RKO (cell line): ENCODE data around the gene JUND.

ENCODE experiments used
- DNase-seq: peaks from one replicate; pipeline ENCODE4 v3.0.0-alpha.2; 2016; ENCODE audit warnings: low spot score

The JUND gene

DNA sequence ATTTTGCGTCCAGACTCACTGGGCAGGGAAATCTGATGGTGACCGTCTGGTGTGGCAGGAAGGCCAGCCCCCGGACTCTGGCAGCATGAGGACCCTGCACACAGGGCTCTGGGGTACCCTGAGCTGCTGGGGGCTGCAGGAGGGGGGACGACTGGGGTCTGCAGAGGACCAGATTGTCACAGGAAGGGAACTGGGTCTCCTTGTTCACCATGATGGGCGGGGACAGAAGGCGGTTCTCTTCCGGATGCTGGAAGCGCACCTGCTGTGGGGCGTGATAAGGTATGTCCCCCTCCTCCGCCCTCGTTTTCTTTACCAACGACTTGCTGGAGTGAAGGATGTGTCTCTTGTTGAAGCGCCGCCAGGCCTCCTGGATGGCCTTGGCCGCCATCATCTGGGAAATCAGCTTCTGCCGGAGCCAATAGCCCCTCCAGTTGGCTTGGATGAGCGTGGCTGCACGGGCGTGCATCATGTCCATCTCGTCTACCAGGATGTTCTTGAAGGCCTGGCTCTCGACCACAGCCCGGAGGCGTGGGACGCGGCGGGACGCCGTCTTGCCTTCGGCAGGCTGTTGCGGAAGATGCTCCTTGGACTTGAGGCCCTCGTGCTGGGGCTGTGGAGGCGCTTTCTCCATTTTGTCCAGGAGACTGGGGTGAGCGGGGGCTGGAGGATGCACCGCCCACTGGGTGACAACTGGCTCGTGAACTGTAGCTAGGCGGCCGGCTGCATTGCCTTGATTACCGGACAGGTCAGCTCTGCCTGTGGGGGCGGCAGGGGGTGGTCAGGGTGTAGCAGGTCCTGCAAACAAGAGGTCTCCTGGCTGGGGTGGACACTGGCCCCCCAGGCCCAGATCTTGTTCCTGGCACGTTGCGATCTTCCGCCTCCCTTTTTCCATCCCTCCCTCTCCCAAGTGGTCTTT is 14.4 kb downstream of the JUND start:
- DNase-seq, result no peak

GRCh38 chr19:18265582-18265981 is 15.8 kb downstream of the JUND start:
- no peak for DNase-seq

DNA sequence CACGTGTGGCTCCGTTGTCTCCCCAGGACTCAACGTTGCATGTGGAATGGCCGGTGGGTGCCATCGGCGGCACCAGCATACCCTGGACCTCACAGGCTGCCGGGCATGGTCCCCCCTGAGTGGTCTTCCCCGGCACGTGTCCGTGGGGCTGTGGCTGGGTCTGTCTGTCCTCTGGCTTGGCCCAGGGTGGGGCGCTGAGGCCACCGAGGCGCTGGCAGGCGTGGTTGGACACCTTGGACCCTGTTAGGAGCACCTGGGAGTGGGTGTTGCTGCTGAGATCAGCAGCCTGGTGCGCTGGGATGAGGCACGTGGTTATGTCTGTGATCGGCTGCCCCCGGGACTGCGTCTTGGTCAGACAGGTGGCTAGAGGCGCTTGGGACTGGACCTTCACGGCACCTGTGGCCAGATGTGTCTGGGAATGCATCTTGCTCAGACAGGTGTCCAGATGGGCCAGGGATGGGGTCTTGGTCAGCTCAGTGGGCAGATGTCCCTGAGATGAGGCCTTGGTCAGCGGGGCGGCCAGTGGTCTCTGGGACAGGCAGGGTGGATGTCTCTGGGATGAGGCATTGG is 16.4 kb downstream of the JUND start:
- no peak for DNase-seq

- no peak for DNase-seq
Observed at GRCh38 chr19:18264137-18264854, 17.1 kb downstream of the JUND start.

- DNase-seq, result no peak
Observed at GRCh38 chr19:18263324-18264136, 17.9 kb downstream of the JUND start.

GRCh38 chr19:18262917-18263316 is 18.5 kb downstream of the JUND start:
- DNase-seq, result no peak

DNA sequence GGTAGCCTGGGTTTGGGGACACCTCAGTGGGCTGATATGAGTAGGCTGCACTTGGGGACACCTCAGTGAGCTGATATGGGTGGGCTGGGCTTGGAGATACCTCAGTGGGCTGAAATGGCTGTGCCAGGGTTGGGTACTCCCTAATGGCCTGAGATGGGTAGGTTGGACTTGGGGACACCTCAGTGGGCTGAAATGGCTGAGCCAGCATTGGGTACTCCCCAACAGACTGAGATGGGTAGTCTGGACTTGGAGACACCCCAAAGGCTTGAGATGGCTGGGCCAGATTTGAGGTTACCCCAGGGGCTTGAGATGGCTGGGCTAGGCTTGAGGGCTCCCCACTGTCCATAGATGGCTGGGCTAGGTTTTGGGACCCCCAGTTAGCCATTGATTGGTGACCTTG is 19.3 kb downstream of the JUND start:
- no peak for DNase-seq

DNA sequence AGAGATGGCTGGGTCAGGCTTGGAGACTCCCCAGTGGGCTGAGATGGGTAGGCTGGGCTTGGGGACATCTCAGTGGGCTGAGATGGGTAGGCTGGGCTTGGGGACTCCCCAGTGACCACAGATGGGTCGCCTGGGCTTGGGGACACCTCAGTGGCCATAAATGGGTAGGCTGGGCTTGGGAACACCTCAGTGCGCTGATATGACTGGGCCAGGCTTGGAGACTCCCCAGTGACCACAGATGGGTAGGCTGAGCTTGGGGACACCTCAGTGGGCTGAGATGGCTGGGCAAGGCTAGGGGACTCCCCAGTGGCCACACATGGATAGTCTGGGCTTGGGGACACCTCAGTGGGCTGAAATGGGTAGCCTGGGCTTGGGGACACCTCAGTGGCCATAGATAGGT is 19.9 kb downstream of the JUND start:
- no peak for DNase-seq

GRCh38 chr19:18259893-18260292 is 21.5 kb downstream of the JUND start:
- DNase-seq, result no peak

DNA sequence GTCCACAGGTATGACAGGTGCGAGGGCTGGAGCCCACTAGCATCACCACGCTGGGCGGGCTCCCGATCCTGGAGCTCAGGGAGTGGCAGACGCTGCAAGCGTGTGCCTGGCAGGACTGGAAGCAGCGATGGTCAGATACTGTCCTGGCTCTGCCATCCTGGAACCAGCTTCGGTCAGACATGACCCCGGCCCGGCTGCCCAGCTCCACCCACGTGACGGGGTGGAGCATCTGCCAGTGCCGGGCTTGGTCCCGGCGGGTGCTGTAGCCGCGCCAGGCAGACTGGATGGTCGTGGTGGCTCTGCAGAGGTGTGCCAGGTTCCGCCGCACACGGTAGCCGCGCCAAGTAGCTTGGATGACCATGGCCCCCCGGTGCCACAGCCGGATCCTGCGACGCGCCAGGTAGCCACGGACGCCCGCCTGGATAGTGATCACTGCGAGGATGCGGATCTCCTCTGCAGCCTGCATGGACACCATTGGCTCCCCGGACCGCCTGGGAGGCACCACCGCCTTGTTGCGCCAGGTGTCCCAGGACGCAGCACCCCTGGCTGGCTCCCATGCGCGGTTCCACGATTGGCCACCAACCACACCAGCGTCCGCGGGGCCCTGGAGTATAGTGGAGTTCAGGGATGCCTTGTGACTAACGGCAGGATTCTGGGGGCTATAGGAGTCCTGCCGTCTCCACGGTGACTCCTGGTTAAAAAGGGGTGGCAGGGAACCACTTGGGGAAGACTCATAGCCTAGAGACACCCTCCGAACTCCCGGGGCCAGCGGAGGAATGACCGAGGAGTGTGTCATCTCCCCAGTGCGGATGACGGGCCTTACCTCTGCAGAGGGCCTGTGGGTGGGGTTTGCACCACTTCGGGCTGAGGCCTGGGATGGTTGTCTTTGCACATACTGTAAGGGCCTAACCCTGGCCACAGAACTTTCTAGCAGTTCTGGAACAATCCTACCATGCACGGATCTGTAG is 23.6 kb downstream of the JUND start:
- DNase-seq, result peak; percentile 23

- no peak for DNase-seq
Observed at GRCh38 chr19:18254546-18255503, 26.6 kb downstream of the JUND start.

DNA sequence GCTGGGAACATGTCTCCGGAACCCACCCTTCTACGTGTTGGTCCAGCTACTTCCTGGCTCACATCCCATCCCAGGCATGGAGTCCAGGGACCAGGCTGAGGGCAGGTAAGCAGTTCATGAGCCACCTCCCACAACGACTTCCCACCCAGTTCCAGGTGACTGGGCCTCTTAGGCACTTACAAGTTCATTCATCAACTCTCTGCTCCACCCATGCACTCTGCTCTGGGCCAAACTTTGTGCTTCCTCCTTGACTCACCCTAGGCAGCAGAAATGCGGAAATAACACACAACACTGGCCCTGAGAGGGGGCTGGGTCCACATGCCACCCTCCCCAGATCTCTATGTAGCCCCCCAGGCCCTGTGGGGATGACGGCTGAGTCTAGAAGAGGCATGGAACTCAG is 27.7 kb downstream of the JUND start:
- DNase-seq, result no peak

DNA sequence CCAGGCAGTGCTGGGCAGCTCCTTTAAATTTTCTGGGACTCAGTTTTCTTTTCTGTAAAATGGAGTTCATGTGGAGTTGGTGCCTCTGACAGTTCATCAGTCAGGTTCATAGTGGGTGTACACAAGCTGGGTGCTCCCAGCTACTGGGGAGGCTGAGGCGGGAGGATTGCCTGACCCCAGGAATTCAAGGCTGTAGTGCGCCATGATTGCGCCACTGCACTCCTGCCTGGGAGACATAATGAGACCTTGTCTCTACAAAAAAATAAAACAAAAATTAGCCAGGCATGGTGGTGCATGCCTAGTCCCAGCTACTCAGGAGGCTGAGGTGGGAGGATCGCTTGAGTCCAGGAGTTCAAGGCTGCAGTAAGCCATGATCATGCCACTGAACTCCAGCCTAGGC is 28.3 kb downstream of the JUND start:
- no peak for DNase-seq

DNA sequence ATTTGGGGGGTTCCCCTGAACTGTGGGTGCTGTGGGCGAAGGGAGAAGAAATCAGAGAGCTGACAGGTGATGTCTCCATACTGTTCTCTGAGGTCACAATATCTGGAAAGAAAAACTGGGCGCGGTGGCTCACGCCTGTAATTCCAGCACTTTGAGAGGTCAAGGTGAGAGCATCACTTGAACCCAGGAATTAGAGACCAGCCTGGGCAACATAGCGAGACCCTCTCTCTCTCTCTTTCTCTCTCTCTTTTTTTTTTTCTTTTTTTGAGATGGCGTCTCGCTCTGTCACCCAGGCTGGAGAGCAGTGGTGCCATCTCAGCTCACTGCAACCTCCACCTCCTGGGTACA is 29.1 kb downstream of the JUND start:
- DNase-seq, result no peak

DNA sequence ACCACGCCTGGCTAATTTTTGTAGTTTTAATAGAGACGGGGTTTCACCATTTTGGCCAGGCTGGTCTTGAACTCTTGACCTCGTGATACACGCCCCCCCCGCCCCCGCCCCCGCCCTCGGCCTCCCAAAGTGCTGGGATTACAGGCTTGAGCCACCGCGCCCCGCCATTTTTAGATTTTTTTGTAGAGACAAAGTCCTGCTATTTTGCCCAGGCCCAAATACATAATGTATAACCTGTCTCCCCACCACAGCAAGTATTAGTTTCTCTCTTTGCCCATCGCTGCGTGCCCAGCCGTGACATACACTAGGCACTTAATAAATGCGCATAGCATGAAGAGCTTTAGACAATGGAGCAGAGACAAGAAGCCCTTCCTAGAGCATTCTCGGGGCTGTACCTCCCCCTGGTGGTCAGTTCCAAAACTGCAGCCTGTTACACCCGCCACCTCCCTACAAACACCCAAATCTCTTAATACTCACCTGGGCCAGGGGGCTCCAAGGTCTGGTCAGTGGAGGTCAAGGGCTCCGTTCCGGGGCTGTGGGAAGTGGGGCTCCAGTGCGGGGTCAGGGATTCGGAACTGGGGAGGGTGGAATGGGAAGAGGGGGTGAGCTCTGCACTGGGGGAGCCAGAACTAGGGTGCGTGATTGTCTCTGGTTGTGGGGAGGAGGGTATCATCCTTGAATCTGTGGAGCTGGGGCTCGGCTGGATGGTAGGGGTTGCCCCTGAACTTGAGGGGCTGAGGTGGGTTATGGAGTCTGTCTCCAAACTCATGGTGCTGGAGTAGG is 29.6 kb downstream of the JUND start:
- DNase-seq, result peak; percentile 75

DNA sequence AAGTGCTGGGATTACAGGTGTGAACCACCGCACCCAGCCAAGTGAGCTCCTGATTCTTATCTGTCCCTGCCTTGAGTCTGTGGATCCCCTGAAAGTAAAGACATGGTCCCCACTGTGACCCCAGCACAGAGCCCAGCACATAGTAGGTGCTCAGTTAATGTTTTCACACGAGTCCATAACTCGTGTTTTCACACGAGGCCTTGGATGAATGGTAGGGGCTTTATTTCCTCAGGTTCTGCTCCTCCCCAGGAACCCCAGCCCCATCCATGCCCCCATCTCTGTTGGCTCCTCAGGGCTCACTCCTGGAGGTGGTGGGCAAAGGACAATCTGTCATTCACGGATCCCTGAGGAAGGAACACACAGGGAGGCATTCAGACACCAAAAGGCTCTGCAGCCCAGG is 31.6 kb downstream of the JUND start:
- no peak for DNase-seq

DNA sequence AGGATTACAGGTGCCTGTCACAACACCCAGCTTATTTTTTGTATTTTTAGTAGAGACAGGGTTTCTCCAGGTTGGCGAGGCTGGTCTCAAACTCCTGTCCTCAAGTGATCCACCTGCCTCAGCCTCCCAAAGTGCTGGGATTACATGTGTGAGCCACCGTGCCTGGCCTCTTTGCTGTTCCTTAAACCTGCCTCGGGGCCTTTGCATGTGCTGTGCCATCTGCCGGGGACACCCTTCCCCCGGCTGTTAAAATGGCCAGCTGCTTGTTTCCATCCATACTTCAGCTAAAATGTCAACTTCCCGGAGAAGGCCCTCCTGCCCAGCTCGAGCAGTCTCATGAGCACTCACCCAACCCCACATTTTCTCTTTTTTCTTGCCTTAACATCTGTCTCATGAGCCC is 36.1 kb downstream of the JUND start:
- no peak for DNase-seq

GRCh38 chr19:18239303-18239702 is 42.1 kb downstream of the JUND start:
- peak; percentile 23 for DNase-seq

GRCh38 chr19:18234194-18234593 is 47.2 kb downstream of the JUND start:
- DNase-seq, result no peak
